K562 (cell line): ENCODE measurements around the gene SERTAD1. TPM values are rescaled to one million over a fixed set of nuclear protein-coding genes. Genes with fewer than 3 reads are reported as not detected.

Experiments used
- BHLHE40 ChIP-seq: IDR thresholded peaks from 2 replicates; pipeline ENCODE4 v1.6.1; 2011; ENCODE audit warnings: low read length, improper control_type of control experiment
- CREB5 ChIP-seq: fragments of 250-450 bp; sonication (Bioruptor Pico); IDR thresholded peaks from 2 replicates; pipeline ENCODE4 v1.5.0; 2020; ENCODE audit warnings: mild to moderate bottlenecking
- EHMT2 ChIP-seq: fragments of 450-650 bp; IDR thresholded peaks from 2 replicates; pipeline ENCODE4 v1.6.1; 2018; ENCODE audit warnings: antibody characterized with exemption
- GMEB1 ChIP-seq: fragments of 250-450 bp; sonication (Bioruptor Pico); IDR thresholded peaks from 2 replicates; pipeline ENCODE4 v1.4.0; 2020; ENCODE audit warnings: mild to moderate bottlenecking
- GTF3C2 ChIP-seq: IDR thresholded peaks from 3 replicates; pipeline ENCODE4 v1.6.1; 2011; ENCODE audit warnings: borderline replicate concordance, mild to moderate bottlenecking, moderate library complexity; ENCODE audit not compliant: insufficient read length; ENCODE audit errors: extremely low read depth
- RBM22 ChIP-seq: fragments of 200-400 bp; formaldehyde crosslinking; IDR thresholded peaks from 2 replicates; pipeline ENCODE4 v1.6.1; 2018; ENCODE audit warnings: low read length, low read depth; ENCODE audit not compliant: poor library complexity, severe bottlenecking
- SRSF1 ChIP-seq: fragments of 200-400 bp; formaldehyde crosslinking; IDR thresholded peaks from 2 replicates; pipeline ENCODE4 v1.6.1; 2017; ENCODE audit warnings: mild to moderate bottlenecking, low read depth, low read length, moderate library complexity
- STAT6 ChIP-seq: sonication (generic); formaldehyde crosslinking; IDR thresholded peaks from 2 replicates; pipeline ENCODE4 v1.8.1; 2023; ENCODE audit warnings: mild to moderate bottlenecking, missing genetic modification reagents
- XRCC5 ChIP-seq: fragments of 200-400 bp; formaldehyde crosslinking; IDR thresholded peaks from 2 replicates; pipeline ENCODE4 v1.6.1; 2017; ENCODE audit warnings: low read depth, mild to moderate bottlenecking, low read length
- ZMIZ1 ChIP-seq, 2 experiments: fragments of 150-350 bp in 1 of 2; IDR thresholded peaks; 2 replicates each; pipeline ENCODE4 v1.6.1; 2012 to 2016; ENCODE audit warnings: low read depth in 2 of 2, low read length in 2 of 2, mild to moderate bottlenecking in 1 of 2, moderate library complexity in 1 of 2
- ZNF655 ChIP-seq: fragments of 250-450 bp; sonication (Bioruptor Pico); IDR thresholded peaks from 2 replicates; pipeline ENCODE4 v1.5.0; 2021
- polyA plus RNA-seq, 8 experiments: library from polyadenylated mRNA; depleted of rRNA in 4 of 8; stranded (reverse) in 5 of 8; unstranded in 3 of 8; fragments of >200 nt; fragmentation: Nextera tagmentation in 2 of 8; fragmentation: Illumina TruSeq in 1 of 8; extraction: Ambion mirVana in 2 of 8; extraction: Trizol in 1 of 8; gene quantifications; 2 replicates each; pipeline versions ENCODE4 v1.2.1 to v1.2.3, GENCODE V29; 2011 to 2014; ENCODE audit warnings: inconsistent platforms in 1 of 8, missing spikeins in 1 of 8
- total RNA-seq, 7 experiments: library from RNA; depleted of rRNA in 6 of 7; stranded (reverse); fragments of >200 nt in 6 of 7; fragmentation: Illumina TruSeq in 2 of 7; extraction: Trizol in 2 of 7; gene quantifications; 2 replicates each; pipeline versions ENCODE4 v1.2.1 to v1.2.3, GENCODE V29; 2011 to 2021; ENCODE audit warnings: low replicate concordance in 1 of 7

The SERTAD1 gene
- total and polyA plus RNA-seq, 9 of the 15 experiments (the other 6 are each of a cell fraction or from before 2014, with no cell fraction given): 0.15 to 8.7 (median 4.9) TPM

GRCh38 chr19:40443131-40443999, 17.6 kb upstream of the SERTAD1 start (continued):
- TF ChIP-seq CREB5 (CRISPR knock-in tag) (0 out of 2 replicates have a peak, but pooled peaks have one; percentile 15), STAT6 (no peak), ZNF655 (CRISPR knock-in tag) (no peak), GTF3C2 (no peak), BHLHE40 (no peak), SRSF1 (no peak), GMEB1 (CRISPR knock-in tag) (peak; percentile 76), EHMT2 (no peak), ZMIZ1 (IDR thresholded peaks at IDR 0.05; ENCODE audit: low read depth in 2 of 2, low read length in 2 of 2) (peak in 1 of 2 experiments; percentile 26; a peak in 1 of 4 replicates), RBM22 (peak; percentile 57), XRCC5 (peak; percentile 33)
